CD4-positive, alpha-beta T cell treated with Interferon alpha-2 for 1 hour (primary cell): ENCODE results near the gene RASSF7.

Source experiments
- DNase-seq, 2 donors: peaks; one replicate each; pipeline ENCODE4 v3.0.0-alpha.2; 2020 to 2022

Gene RASSF7

GRCh38 chr11:587546-587945 is 26.8 kb downstream of the RASSF7 start:
- no peak for DNase-seq

- peak; percentile 71 to 76 for DNase-seq
Measured at GRCh38 chr11:587978-588380, 27.2 kb downstream of the RASSF7 start.

GRCh38 chr11:589798-590197 is 29.0 kb downstream of the RASSF7 start:
- no peak for DNase-seq

DNA sequence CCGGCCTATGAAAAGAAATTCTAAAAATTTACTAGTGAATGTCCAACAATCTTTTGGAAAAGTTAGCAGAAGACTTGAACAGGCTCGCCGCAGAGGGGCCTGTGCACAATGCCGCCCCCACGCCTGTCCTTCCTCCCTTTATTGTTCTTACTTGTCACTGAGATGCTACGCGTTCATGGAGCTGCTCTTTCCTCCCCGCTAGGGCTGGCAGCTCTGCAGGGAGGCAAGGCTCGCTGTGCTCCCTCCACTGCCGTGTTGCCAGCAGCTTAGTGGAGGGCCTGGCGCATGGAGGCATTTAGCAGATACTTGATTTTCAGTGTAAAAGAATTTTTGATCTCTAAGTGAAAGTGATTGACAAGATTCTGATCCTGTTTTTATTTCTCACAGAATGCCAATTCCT is 30.2 kb downstream of the RASSF7 start:
- DNase-seq, result no peak

DNA sequence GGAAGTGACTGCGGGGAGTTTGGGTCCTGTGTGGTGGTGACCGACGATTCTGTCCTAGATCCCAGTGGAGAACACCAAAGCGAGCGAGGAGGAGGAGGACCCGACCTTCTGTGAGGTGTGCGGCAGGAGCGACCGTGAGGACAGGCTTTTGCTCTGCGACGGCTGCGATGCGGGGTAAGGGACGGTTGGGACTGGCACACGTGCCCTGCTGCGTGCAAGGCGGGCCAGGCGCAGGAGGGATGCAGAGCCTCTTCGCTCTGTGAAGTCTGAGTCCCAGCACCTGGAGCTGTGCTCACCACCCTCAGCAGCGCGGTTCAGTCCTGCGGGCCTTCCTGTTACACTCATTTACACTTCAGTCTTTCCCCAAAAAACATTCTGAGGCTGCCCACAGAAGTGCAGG is 31.7 kb downstream of the RASSF7 start:
- no peak for DNase-seq

GRCh38 chr11:592918-593317 is 32.1 kb downstream of the RASSF7 start:
- DNase-seq, result no peak

GRCh38 chr11:593347-593746 is 32.6 kb downstream of the RASSF7 start:
- no peak for DNase-seq

- no peak for DNase-seq
Measured at GRCh38 chr11:595400-595799, 34.6 kb downstream of the RASSF7 start.

GRCh38 chr11:596374-596773 is 35.6 kb downstream of the RASSF7 start:
- DNase-seq, result no peak

- no peak for DNase-seq
Measured at GRCh38 chr11:597166-597725, 36.5 kb downstream of the RASSF7 start.

GRCh38 chr11:598005-598680 is 37.4 kb downstream of the RASSF7 start:
- no peak for DNase-seq

DNA sequence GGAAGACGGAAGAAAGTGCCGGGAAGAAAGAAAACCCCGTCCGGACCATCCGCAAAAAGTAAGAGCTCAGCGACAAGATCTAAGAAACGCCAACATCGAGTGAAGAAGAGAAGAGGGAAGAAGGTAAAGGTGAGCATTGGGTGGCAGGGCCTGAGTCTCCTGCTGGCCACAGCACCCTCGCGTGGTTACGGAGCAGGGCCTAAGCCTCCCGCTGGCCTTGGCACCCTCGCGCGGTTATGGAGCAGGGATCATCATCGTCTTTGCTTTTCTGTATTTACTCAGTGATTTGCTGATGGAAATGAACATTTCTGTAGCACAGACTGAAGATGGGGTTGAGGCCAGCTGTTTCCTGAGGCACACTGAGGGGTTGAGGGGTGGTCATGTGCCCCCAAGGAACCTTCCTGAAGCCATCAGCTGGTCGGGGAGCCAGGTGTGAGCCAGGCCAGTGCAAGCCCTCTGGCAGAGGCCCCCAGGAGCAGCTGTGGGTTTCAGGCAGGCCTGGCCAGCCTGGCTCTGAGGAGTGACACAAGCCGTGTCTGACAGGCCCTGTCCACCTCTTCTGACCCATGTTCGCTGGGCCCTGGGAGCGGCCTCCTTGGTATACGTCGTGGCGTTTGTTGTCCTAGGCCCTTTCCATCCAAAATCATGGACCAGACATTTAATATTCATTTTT is 40.9 kb downstream of the RASSF7 start:
- no peak for DNase-seq

GRCh38 chr11:603154-603553 is 42.4 kb downstream of the RASSF7 start:
- DNase-seq, result no peak

DNA sequence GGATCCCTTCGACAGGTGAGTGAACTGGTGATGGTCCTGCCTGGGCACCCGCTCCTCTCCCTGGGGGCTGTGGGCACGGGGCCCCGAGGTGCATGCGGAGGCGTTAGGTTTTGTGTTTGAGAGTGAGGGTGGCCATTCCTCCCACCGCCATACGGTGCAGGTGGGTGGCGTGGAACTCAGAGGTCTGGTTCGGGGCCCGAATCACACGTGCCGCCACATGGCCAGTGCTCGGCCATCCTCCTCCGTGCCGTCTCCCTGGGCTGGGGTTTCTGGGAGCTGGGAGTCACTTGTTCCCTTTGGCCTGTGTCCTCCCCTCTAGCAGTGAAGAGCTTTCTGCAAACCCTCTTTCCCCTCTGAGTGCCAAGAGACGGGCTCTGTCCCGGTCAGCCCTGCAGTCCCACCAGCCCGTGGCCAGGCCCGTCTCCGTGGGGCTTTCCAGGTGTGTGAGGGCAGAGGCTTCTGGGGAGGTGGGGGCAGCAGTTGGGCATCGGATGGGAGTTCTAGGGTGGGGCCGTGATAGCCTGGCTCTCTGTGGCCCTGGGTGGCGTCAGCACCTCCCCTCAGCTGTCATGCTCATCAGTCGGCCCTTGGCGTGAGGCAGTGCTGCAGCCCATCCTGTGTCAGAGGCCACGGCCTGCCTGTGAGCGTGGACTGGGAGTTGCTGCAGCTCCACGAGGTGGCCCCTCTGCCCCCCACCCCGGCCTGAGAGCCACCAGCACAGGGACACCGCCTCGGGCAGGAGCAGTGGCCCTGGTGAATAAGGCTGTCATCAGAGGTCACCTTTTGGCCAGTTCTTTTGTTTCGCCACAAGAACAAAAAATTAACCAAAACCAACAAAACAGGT is 44.7 kb downstream of the RASSF7 start:
- no peak for DNase-seq

GRCh38 chr11:606245-606644 is 45.5 kb downstream of the RASSF7 start:
- DNase-seq, result no peak

DNA sequence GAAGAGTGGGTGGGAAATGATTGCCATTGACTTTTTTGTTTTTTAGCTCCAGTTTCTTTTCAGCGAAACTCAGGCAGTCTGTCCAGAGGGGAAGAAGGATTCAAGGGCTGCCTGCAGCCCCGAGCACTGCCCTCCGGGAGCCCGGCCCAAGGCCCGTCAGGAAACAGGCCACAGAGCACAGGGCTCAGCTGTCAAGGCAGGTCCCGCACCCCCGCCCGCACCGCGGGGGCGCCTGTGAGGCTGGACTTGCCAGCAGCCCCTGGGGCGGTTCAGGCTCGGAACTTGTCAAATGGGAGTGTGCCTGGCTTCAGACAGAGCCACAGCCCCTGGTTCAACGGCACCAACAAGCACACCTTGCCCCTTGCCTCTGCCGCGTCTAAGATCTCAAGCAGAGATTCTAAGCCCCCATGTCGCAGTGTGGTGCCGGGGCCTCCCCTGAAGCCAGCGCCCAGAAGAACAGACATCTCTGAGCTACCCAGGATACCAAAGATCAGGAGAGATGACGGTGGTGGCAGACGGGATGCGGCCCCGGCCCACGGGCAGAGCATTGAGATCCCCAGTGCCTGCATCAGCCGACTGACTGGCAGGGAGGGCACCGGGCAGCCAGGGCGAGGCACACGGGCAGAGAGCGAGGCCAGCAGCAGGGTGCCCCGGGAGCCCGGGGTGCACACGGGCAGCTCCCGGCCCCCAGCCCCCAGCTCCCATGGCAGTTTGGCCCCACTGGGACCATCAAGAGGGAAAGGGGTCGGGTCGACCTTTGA is 46.4 kb downstream of the RASSF7 start:
- DNase-seq, result no peak

DNA sequence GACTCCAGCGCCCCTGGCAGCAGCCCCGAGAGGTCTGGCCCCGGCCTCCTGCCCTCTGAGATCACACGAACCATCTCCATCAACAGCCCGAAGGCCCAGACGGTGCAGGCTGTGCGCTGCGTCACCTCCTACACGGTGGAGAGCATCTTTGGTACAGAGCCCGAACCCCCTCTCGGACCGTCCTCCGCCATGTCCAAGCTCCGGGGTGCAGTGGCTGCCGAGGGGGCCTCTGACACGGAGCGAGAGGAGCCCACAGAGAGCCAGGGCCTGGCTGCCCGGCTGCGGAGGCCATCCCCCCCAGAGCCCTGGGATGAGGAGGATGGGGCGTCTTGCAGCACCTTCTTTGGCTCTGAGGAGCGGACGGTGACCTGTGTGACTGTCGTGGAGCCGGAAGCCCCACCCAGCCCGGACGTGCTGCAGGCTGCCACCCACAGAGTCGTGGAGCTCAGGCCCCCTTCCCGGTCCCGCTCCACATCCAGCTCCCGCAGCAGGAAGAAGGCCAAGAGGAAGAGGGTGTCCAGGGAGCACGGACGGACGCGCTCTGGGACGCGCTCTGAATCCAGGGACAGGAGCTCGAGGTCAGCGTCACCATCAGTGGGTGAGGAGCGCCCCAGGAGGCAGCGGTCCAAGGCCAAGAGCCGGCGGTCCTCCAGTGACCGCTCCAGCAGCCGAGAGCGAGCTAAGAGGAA is 47.3 kb downstream of the RASSF7 start:
- no peak for DNase-seq

DNA sequence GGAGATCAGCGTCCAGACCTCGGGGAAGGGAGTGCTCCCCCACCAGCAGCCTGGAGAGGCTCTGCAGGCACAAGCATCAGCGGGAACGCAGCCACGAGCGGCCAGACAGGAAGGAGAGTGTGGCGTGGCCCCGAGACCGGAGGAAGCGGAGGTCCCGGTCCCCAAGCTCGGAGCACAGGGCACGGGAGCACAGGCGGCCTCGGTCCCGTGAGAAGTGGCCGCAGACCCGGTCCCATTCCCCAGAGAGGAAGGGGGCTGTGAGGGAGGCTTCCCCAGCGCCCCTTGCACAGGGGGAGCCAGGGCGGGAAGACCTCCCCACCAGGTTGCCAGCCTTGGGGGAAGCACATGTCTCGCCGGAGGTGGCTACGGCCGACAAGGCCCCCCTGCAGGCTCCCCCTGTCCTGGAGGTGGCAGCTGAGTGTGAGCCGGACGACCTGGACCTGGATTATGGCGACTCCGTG is 48.1 kb downstream of the RASSF7 start:
- no peak for DNase-seq

GRCh38 chr11:609341-609811 is 48.6 kb downstream of the RASSF7 start:
- no peak for DNase-seq

DNA sequence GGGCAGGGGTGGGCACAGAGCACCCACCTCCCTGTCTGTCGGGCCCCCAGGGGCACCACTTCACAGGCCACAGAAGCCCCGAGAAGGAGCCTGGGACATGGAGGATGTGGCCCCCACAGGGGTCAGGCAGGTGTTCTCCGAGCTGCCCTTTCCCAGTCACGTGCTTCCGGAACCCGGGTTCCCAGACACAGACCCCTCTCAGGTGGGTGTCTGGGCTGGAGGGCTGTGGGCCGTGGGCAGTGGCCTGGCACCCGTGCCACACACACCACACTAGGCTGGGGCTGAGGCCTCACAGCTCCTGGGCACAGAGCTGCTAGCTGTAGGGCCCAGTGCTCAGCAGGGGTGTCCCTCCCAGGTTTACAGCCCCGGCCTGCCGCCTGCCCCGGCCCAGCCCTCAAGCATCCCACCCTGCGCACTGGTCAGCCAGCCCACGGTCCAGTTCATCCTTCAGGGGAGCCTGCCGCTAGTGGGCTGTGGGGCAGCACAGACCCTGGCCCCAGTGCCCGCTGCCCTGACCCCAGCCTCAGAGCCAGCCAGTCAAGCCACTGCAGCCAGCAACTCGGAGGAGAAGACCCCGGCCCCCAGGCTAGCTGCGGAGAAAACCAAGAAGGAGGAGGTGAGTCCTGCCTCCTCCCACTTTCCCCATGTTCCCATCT is 49.5 kb downstream of the RASSF7 start:
- DNase-seq, result peak in 1 of 2 donors; percentile 22
